ENCODE measurements around the gene SH2D6. TPM values are rescaled to one million over a fixed set of nuclear protein-coding genes. Genes with fewer than 3 reads are reported as not detected.
"Not testable (repeated sequence)": the region's sequence is repeated elsewhere in the genome, so short reads cannot be mapped to it uniquely, and the experiment has no call there.

Gene SH2D6
- total RNA-seq, 4 donors from 2014 or later: 7.6 to 14.2 (median 11.4) TPM; not detected in 1

DNA sequence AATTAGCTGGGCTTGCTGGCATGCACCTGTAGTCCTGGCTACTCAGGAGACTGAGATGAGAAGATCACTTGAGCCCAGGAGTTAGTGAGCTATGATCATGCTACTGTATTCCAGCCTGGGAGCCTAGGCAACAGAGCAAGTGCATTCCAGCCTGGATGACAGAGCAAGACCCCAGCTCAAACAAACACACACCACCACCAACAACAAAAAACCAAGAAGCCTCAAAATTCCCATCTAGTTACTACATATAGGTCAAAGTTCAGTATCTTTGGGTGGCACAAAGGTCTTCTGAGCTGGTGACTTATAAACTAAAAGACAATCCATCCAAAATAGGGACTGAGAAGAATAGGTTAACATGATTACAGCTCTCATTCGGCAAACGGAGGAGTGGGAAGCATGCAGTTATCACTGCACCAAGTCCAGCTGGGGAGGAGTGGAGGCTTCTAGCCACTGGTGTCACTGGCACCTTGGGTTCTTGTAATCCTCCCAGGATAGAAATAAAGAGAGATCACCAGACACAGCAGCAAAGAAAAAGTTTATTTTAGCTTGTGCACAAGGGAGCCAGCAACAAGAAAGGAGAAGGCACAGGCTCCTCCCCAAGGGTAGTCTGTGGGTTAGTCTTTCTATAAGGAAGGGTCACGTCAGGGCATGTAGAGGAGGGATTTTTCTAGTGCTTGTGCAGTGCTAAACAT, 57.4 kb downstream of the SH2D6 start:
- Histone ChIP-seq H3K27me3 (no peaks in the 10 kb centered on the region), H3K36me3 (no peaks in the 10 kb centered on the region), H3K4me3 (no peak overlapping the region), H3K4me1 (peaks cover 6 to 19% (median 10%) of the 10 kb centered on the region in 4 donors), H3K27ac (no peak overlapping the region), H3K9me3 (no peaks in the 10 kb centered on the region)
- intact Hi-C loops (cut with DNase I; ENCODE audit: low total_unique reads): no loop called here
- in situ Hi-C loops (cut with MboI; ENCODE audit: low pct_ligation_motif_present in 1 of 4, low pct_unique_long_range_greater_than_20kb in 1 of 4, low sequenced_read_pairs in 3 of 4): no loop called here
- no peak for DNase-seq
- 44 to 49% methylated on average over 2 to 3 of the region's 3 CpGs for WGBS, 2 donors (ENCODE audit: low coverage in 1 of 2)
- TF ChIP-seq, protein P1, sequence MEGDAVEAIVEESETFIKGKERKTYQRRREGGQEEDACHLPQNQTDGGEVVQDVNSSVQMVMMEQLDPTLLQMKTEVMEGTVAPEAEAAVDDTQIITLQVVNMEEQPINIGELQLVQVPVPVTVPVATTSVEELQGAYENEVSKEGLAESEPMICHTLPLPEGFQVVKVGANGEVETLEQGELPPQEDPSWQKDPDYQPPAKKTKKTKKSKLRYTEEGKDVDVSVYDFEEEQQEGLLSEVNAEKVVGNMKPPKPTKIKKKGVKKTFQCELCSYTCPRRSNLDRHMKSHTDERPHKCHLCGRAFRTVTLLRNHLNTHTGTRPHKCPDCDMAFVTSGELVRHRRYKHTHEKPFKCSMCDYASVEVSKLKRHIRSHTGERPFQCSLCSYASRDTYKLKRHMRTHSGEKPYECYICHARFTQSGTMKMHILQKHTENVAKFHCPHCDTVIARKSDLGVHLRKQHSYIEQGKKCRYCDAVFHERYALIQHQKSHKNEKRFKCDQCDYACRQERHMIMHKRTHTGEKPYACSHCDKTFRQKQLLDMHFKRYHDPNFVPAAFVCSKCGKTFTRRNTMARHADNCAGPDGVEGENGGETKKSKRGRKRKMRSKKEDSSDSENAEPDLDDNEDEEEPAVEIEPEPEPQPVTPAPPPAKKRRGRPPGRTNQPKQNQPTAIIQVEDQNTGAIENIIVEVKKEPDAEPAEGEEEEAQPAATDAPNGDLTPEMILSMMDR (IDR thresholded peaks at IDR 0.05): no peak
- no peak for TF ChIP-seq POLR2A (IDR thresholded peaks at IDR 0.05)
- TF ChIP-seq EP300 (IDR thresholded peaks at IDR 0.05; ENCODE audit: low read depth): no peak
- TF ChIP-seq POLR2AphosphoS5 (IDR thresholded peaks at IDR 0.05): no peak

DNA sequence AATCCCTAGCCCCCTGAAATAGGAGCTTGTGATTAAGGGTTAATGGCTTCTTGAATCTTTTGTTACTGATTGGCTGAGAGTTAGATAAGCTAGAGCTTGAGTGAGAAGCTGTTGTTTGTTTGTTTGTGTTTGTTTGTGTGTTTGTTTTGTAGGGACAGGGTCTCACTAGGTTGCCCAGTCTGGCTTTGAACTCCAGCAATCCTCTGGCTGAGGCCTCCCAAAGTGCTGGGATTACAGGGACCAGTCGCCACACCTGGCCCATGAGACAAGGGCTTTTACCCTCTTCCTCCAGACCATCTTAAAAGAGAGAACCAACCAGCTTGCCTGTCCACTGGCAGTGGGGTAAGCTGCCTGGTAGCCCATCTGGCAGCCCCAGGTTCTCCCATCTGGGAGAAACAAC, 58.1 kb downstream of the SH2D6 start:
- WGBS, 2 donors (ENCODE audit: low coverage in 1 of 2): 82% methylated on average over 1 of the region's 1 CpG; no CpG with 5 or more reads in 1 of the 2 donors
- H3K9me3 ChIP-seq: no peaks in the 10 kb centered on the region
- intact Hi-C loops (cut with DNase I; ENCODE audit: low total_unique reads) (no loop called here), in situ Hi-C loops (cut with MboI; ENCODE audit: low pct_ligation_motif_present in 1 of 4, low pct_unique_long_range_greater_than_20kb in 1 of 4, low sequenced_read_pairs in 3 of 4) (no loop called here)
- DNase-seq: no peak
- H3K4me1 ChIP-seq: peaks cover under 1 to 12% (median 4%) of the 10 kb centered on the region in 4 donors
- TF ChIP-seq, protein P1 (IDR thresholded peaks at IDR 0.05): no peak
- TF ChIP-seq POLR2A (IDR thresholded peaks at IDR 0.05): no peak
- H3K27me3 ChIP-seq: no peaks in the 10 kb centered on the region
- H3K36me3 ChIP-seq: no peaks in the 10 kb centered on the region
- H3K27ac ChIP-seq: no peak overlapping the region
- H3K4me3 ChIP-seq: no peak overlapping the region

DNA sequence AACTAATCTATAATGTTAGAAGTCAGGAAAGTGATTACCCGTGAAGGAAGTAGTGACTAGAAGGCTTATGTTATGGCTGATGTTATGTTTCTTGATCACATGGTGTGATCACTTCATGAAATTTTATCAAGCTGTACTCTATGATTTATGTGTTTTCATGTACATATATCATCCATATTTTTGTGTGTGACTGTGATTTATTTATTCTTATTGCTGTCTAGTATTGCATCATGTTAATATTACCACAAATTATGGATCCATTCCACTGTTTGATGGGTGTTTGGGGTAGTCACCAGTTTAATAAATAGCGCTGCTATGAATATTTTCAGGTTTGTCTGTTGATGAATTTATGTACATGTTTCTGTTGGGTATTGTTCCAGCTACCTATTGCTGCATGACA, 59.4 kb downstream of the SH2D6 start:
- Histone ChIP-seq H3K4me3 (no peak overlapping the region), H3K27me3 (no peaks in the 10 kb centered on the region), H3K27ac (no peak overlapping the region), H3K9me3 (no peaks in the 10 kb centered on the region), H3K36me3 (no peaks in the 10 kb centered on the region), H3K4me1 (peaks cover 0 to 6% (median 0%) of the 10 kb centered on the region in 4 donors)
- WGBS, 2 donors (ENCODE audit: low coverage in 1 of 2): 94 to 95% methylated on average over 2 of the region's 2 CpGs
- intact Hi-C loops (cut with DNase I; ENCODE audit: low total_unique reads): no loop called here
- in situ Hi-C loops (cut with MboI; ENCODE audit: low pct_ligation_motif_present in 1 of 4, low pct_unique_long_range_greater_than_20kb in 1 of 4, low sequenced_read_pairs in 3 of 4): no loop called here
- DNase-seq: no peak
- TF ChIP-seq, protein P1 (IDR thresholded peaks at IDR 0.05): no peak
- TF ChIP-seq EP300 (IDR thresholded peaks at IDR 0.05; ENCODE audit: low read depth) (no peak), POLR2A (IDR thresholded peaks at IDR 0.05) (no peak), POLR2AphosphoS5 (IDR thresholded peaks at IDR 0.05) (no peak)

DNA sequence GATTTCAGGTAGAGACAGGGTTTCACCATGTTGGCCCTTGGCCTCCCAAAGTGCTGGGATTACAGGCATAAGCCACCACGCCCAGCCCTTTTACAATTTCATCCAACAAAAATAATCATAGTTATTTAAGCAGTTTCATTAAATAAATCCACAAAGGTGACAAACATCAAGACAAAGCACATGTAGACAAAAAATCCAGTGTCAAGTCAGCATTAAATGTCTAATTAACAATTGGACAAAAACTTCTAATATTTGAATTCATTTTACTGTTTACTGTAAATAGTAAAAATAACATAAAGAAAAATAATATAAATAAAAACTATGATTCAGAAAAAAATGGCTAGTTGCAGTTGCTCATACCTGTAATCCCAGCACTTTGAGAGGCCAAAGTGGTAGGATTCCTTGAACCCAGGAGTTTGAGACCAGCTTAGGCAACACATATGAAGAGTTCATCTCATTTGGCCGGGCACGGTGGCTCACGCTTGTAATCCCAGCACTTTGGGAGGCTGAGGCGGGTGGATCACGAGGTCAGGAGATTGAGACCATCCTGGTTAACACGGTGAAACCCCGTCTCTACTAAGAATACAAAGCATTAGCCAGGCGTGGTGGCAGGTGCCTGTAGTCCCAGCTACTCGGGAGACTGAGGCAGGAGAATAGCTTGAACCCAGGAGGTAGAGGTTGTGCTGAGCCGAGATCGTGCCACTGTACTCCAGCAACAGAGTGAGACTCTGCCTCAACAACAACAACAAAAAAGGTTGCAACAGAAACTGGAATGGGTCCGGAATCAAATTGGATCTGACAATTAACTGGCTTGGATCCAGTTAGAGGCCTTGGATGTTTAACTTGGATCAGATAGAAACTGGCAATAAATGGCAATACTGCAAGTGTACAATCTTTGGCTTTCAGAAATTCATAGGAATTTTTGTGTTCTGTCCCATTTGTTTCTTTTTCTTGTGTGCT, 63.6 kb downstream of the SH2D6 start:
- in situ Hi-C loops (cut with MboI; ENCODE audit: low pct_ligation_motif_present in 1 of 4, low pct_unique_long_range_greater_than_20kb in 1 of 4, low sequenced_read_pairs in 3 of 4) (no loop called here), intact Hi-C loops (cut with DNase I; ENCODE audit: low total_unique reads) (no loop called here)
- Histone ChIP-seq H3K4me3 (no peak overlapping the region), H3K27me3 (no peaks in the 10 kb centered on the region), H3K36me3 (no peaks in the 10 kb centered on the region), H3K27ac (no peak overlapping the region), H3K9me3 (no peaks in the 10 kb centered on the region), H3K4me1 (no peaks in the 10 kb centered on the region)
- DNase-seq: no peak
- WGBS, 2 donors (ENCODE audit: low coverage in 1 of 2): 92 to 93% methylated on average over 7 to 13 of the region's 13 CpGs
- TF ChIP-seq, protein P1 (IDR thresholded peaks at IDR 0.05): no peak
- no peak for TF ChIP-seq POLR2AphosphoS5 (IDR thresholded peaks at IDR 0.05)
- TF ChIP-seq POLR2A (IDR thresholded peaks at IDR 0.05): no peak
- TF ChIP-seq EP300 (IDR thresholded peaks at IDR 0.05; ENCODE audit: low read depth): no peak

DNA sequence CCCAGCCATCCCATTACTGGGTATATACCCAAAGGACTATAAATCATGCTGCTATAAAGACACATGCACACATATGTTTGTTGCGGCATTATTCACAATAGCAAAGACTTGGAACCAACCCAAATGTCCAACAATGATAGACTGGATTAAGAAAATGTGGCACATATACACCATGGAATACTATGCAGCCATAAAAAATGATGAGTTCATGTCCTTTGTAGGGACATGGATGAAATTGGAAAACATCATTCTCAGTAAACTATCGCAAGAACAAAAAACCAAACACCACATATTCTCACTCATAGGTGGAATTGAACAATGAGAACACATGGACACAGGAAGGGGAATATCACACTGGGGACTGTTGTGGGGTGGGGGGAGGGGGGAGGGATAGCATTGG, 66.1 kb downstream of the SH2D6 start:
- H3K4me1 ChIP-seq; in situ Hi-C loops (cut with MboI; ENCODE audit: low pct_ligation_motif_present in 1 of 4, low pct_unique_long_range_greater_than_20kb in 1 of 4, low sequenced_read_pairs in 3 of 4); H3K9me3 ChIP-seq; DNase-seq; H3K4me3 ChIP-seq; intact Hi-C loops (cut with DNase I; ENCODE audit: low total_unique reads); H3K27ac ChIP-seq; H3K36me3 ChIP-seq; H3K27me3 ChIP-seq: not testable (repeated sequence)
- 100% methylated on average over 1 of the region's 2 CpGs; no CpG with 5 or more reads in 1 of the 2 donors for WGBS, 2 donors (ENCODE audit: low coverage in 1 of 2)
